Choroid plexus epithelial cell (primary cell): ENCODE results near the gene ABCD4.

Source experiments
- DNase-seq: peaks from one replicate; pipeline ENCODE4 v3.0.0-alpha.2; 2010; ENCODE audit warnings: low read depth
- H3K4me3 ChIP-seq: 2 replicates; pipeline ENCODE4 v1.5.1; 2011; ENCODE audit warnings: low read depth, mild to moderate bottlenecking, control low read depth, low read length, moderate library complexity
- CTCF ChIP-seq: conservative IDR thresholded peaks from 2 replicates; pipeline ENCODE4 v1.5.1; 2011; ENCODE audit warnings: low read depth, mild to moderate bottlenecking, control low read depth, inconsistent platforms, low read length, moderate library complexity

ABCD4 gene

GRCh38 chr14:74301594-74302151 lies 1.1 kb downstream of the ABCD4 start:
- peak overlapping the region; percentile 97 for H3K4me3 ChIP-seq
- no peak for TF ChIP-seq CTCF

DNA sequence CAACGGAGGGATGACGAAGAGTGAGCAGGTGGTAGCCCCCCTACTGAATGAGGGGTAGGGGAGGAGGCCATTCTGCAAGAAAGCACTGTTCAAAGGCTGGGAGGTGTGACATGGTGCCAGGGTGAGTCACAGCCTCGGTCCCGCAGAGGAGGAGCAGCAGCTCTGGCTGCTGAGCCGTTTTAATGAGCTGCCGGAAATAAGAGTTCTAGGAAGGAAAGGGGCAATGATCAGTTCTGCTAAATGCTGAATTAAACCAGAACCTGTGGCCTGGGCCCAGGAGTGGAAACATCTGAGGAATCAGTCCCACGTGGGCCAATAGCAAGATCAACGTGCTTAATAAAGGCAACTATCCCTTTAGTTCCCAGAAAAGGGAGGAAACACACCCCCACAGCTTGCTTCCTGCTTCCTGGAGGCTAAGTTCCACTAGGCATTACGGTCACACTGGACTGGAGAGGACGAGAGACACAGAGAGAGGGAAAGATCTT lies 3.6 kb downstream of the ABCD4 start:
- H3K4me3 ChIP-seq: no peak overlapping the region
- DNase-seq: no peak
- TF ChIP-seq CTCF: no peak

More at GRCh38 chr14:74301594-74302151, 1.1 kb downstream of the ABCD4 start:
- DNase-seq: no peak

GRCh38 chr14:74297986-74298385 lies 4.7 kb downstream of the ABCD4 start:
- DNase-seq: no peak
- no peak overlapping the region for H3K4me3 ChIP-seq
- no peak for TF ChIP-seq CTCF

GRCh38 chr14:74296037-74296467 lies 6.7 kb downstream of the ABCD4 start:
- no peak for DNase-seq
- no peak for TF ChIP-seq CTCF
- no peak overlapping the region for H3K4me3 ChIP-seq

DNA sequence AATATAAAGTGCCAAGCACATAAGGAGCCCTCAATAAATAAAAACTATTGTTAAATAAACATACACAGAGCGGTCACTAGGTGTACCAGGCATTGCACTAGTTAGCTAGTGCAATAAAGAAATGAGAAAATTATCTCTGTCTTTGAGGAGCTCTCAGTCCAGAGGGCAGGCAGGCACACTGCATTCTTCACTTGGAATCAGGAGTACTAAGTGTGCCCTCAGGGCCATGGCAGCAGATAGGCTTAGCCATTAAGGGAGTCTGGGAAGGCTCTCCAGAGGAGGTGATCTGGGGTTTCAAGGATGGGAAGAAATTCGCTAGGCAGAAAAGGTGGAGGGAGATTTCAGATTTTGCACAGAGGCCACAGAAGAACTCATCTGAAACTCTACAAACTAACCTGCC lies 9.1 kb downstream of the ABCD4 start:
- TF ChIP-seq CTCF: no peak
- no peak for DNase-seq

GRCh38 chr14:74292061-74292460 lies 10.7 kb downstream of the ABCD4 start:
- DNase-seq: no peak
- no peak for TF ChIP-seq CTCF
- H3K4me3 ChIP-seq: no peak overlapping the region

More for the DNA sequence above, 9.1 kb downstream of the ABCD4 start:
- no peak overlapping the region for H3K4me3 ChIP-seq

- TF ChIP-seq CTCF: peak; percentile 68
- DNase-seq: peak; percentile 53
- no peak overlapping the region for H3K4me3 ChIP-seq
Measured at GRCh38 chr14:74290415-74290814, 12.3 kb downstream of the ABCD4 start.
